GM06990 (cell line): ENCODE results near the gene FER.
A peak's percentile ranks its signal among the peaks of the same experiment; 100 is the strongest.

Experiments used
- DNase-seq: peaks from one replicate; pipeline ENCODE4 v3.0.0-alpha.2; 2011; ENCODE audit not compliant: insufficient read length; ENCODE audit errors: extremely low read depth
- H3K27me3 ChIP-seq: replicated peaks from 2 replicates; pipeline ENCODE4 v1.6.0; 2011; ENCODE audit warnings: low read length; ENCODE audit not compliant: control insufficient read depth, insufficient read depth
- H3K36me3 ChIP-seq: 2 replicates; pipeline ENCODE4 v1.5.1; 2011; ENCODE audit warnings: low read length; ENCODE audit not compliant: control insufficient read depth, insufficient read depth
- H3K4me3 ChIP-seq: replicated peaks from 2 replicates; pipeline ENCODE4 v1.5.1; 2011; ENCODE audit warnings: low read depth, mild to moderate bottlenecking, control low read depth, low read length
- CTCF ChIP-seq: IDR thresholded peaks from 2 replicates; pipeline ENCODE4 v1.5.1; 2011; ENCODE audit warnings: low read length, control low read depth, mild to moderate bottlenecking, inconsistent platforms; ENCODE audit not compliant: insufficient read depth, poor library complexity, severe bottlenecking

The FER gene

DNA sequence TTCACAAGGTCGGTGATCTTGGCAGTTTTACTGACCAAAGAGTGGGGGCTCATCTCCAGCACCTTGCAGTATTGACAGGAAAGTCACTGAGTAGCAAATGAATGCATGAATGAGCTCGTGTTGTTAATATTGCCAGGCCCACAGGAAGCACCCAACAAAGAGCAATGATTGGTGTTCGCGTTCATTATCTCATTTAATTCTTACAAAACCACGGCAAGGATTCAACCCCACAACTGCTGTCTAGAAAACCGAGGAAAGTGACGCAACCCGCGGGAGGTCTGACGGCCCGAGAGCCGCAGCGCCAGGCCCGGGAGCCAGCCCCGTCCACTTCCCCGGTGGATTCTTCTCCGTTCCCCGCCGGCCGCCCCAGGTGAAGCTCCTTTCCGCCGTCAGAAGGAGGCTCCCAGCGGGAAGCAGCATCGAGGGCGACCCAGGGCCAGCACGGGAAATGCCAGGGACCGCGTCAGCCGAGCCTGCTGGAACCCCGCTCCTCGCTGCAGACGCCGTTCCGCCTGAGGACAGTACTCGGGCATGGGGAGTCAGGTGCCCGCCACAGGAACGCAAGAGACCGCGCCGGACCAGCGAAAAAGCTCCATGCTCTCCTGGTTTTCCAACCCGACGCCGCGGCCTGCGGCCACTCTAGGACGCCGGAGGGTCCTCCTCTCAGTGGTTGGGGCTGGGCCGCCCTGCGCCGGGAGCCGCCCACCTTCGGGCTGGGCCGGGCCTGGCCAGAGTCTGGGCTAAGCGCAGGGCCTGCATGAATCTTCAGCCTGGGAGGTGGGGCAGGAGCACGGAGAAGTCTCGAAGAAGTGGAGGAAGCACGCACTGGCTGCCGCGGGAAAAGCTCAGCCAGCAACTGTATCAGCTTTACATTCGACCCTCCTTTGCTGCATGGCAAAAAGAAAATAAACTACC, 19.8 kb upstream of the FER start:
- no peak for TF ChIP-seq CTCF
- no peaks in the 10 kb centered on the region for H3K27me3 ChIP-seq
- no peaks in the 10 kb centered on the region for H3K36me3 ChIP-seq
- peak; percentile 82 for DNase-seq
- peak overlapping the region; percentile 85 for H3K4me3 ChIP-seq

DNA sequence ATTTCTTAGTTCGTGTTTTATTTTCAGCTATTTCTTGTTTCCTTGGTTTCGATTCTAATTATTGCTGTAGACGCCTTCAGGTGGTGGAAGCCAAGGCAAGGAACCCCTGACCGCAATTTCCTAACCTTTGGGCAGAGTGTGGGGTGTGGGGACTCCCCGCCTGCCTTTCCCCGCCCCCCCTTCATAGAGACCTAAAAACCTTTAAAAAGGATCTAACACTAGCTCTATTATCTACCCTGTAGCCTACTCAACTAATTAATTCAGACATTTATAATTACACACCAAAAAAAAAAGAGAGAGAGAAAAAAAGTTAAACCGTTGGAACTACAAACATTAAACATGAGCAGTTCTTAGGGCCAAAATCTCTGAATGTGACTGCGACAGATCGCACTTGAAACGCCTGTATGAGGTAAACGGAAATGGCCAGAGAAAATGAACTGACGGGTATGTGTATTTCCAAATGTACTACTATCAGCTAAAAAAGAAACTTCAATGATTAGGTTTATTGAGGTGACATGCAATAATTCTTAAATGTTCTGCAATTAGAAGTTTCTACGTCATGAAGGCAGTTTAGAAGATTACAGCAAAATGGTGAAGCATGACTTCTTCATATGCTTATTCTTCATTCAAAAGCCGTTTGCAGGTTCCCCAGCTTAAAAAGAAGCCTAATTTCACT, 19.0 kb upstream of the FER start:
- Histone ChIP-seq H3K4me3 (peak overlapping the region; percentile 85), H3K36me3 (no peaks in the 10 kb centered on the region), H3K27me3 (no peaks in the 10 kb centered on the region)
- no peak for TF ChIP-seq CTCF
- no peak for DNase-seq

GRCh38 chr5:108729242-108729615, 18.5 kb upstream of the FER start:
- no peak overlapping the region for H3K4me3 ChIP-seq
- no peaks in the 10 kb centered on the region for H3K27me3 ChIP-seq
- no peak for TF ChIP-seq CTCF
- no peaks in the 10 kb centered on the region for H3K36me3 ChIP-seq
- no peak for DNase-seq

GRCh38 chr5:108730617-108731340, 16.9 kb upstream of the FER start:
- H3K4me3 ChIP-seq, result no peak overlapping the region
- TF ChIP-seq CTCF, result no peak
- no peaks in the 10 kb centered on the region for H3K27me3 ChIP-seq
- no peaks in the 10 kb centered on the region for H3K36me3 ChIP-seq
- peak; percentile 59 for DNase-seq

DNA sequence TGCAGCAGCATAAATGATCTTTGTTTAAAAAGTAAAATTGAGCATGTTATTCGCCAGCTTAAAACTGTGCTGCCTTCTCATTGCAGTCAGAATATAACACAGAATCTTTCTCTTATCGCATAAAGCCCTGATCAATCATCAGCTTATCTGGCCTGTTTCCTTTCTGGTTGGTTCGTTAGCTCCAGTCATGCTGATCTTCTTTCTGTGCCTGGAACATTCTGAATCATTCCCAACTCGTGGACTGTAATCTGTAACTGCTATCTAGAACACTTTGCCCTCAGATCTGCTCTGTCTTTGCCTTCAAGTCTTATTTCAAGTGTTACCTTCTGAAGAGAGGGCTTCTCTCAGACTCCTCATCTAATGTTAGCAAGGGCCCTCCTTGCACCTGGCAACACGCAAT, 11.9 kb upstream of the FER start:
- DNase-seq, result no peak
- no peak overlapping the region for H3K4me3 ChIP-seq
- H3K27me3 ChIP-seq, result no peaks in the 10 kb centered on the region
- H3K36me3 ChIP-seq, result no peaks in the 10 kb centered on the region
- no peak for TF ChIP-seq CTCF
